ENCODE measurements around the gene KAZN.

DNA sequence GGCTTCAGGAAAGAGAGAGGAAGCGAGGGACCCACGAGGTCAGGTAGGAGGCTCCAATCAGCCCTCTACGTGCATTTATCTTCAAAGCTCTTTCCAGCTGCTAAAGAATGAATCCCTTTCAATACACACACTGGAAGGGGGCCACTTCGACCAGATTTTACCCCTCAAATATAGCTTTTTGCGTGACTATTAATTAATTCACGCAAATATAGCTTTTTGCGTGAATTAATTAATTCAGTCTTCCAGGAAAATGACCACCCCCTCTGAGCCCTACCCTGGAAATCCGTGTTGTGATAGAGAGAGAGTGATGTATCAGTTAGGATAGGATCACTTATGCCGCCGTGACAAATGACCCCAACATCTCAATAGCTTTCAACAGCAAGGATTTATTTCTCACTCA is 289.9 kb downstream of the KAZN start:
- TF ChIP-seq GATA2 (IDR thresholded peaks at IDR 0.05; ENCODE audit: low read depth, low read length) (no peak), GATA3 (IDR thresholded peaks at IDR 0.05; ENCODE audit: low read depth, low read length) (no peak)

Data from SH-SY5Y (cell line).